ENCODE measurements around the gene CLEC2B.

CLEC2B gene

DNA sequence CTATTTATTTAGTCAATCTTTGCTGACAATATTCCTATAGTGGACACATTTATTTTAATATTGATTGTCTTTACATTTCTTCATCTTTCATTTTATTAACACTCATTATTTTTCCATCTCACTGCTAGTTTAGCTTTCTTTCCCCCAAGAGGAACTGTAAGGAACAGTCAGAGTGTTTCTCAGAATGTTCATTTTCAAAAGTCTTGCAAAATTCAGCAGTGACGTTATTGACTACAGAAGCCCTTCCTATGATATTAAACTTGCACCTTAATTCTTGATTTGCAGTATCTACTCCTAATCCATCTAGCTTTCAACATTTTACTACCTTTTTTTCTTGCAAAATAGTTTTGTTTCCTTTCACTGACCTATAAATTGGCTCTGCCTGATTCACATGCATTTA, 13.0 kb downstream of the CLEC2B start:
- no peak overlapping the region for H3K9ac ChIP-seq (ENCODE audit: low read length)
- DNase-seq: no peak
- H3K79me1 ChIP-seq (ENCODE audit: low read length): no peaks in the 10 kb centered on the region
- no peak overlapping the region for H2BK120ac ChIP-seq (ENCODE audit: insufficient read depth, low read length, poor library complexity)
- H3K14ac ChIP-seq (ENCODE audit: low read length): no peak overlapping the region
- H3K79me2 ChIP-seq (ENCODE audit: control insufficient read depth, insufficient read depth, low read length, poor library complexity): no peaks in the 10 kb centered on the region
- no peak overlapping the region for H4K91ac ChIP-seq (ENCODE audit: low read depth, low read length)
- H3K18ac ChIP-seq (ENCODE audit: low read length): no peak overlapping the region
- no peaks in the 10 kb centered on the region for H3K27me3 ChIP-seq (ENCODE audit: insufficient read depth, low read length)
- H3K36me3 ChIP-seq (ENCODE audit: control insufficient read depth in 1 of 2, insufficient read depth in 2 of 2, low read length in 2 of 2): no peaks in the 10 kb centered on the region
- no peak overlapping the region for H2BK12ac ChIP-seq (ENCODE audit: low read length)
- no peak overlapping the region for H3K4ac ChIP-seq (ENCODE audit: low read depth, low read length)
- H4K12ac ChIP-seq (ENCODE audit: low read depth, low read length): no peak overlapping the region
- no peak overlapping the region for H2AFZ ChIP-seq (ENCODE audit: insufficient read depth, low read length, poor library complexity)
- no peak overlapping the region for H2BK5ac ChIP-seq (ENCODE audit: low read depth, low read length, poor library complexity)
- no peak overlapping the region for H4K8ac ChIP-seq (ENCODE audit: low read depth, low read length)
- H3K4me1 ChIP-seq (ENCODE audit: control insufficient read depth in 1 of 2, insufficient read depth in 2 of 2, low read length in 2 of 2): no peaks in the 10 kb centered on the region
- no peak overlapping the region for H2AK5ac ChIP-seq (ENCODE audit: low read length)
- WGBS (ENCODE audit: extremely low coverage, insufficient coverage, insufficient read length): no CpG with 5 or more reads among the region's 1 CpG
- H3K4me3 ChIP-seq (ENCODE audit: low read depth, low read length): no peak overlapping the region
- no peak overlapping the region for H3K27ac ChIP-seq (ENCODE audit: low read depth, low read length)
- H3K9me3 ChIP-seq (ENCODE audit: insufficient read depth, low read depth, low read length): no peaks in the 10 kb centered on the region
- H3K23ac ChIP-seq (ENCODE audit: low read length): no peak overlapping the region
- no peak overlapping the region for H3K4me2 ChIP-seq (ENCODE audit: low read length)

DNA sequence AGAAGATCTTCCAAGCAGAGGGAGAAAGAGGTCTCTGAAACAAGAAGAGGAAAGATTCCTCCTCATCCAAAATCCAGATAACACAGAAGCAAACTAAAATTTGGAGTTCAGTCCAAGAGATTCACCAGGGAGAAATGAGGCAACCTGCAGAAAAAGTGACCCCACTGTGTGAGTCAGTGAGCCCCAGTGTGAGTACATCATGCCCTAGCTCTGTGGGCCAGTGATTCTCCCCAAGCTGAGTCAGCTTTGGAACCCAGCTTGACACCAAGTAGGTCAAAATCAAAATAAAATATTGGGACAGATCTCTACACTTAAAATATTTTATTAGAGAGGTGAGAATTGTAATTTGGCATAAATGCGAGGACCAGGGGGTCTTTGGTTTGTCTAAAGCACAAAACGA, 17.2 kb downstream of the CLEC2B start:
- Histone ChIP-seq H3K36me3 (ENCODE audit: control insufficient read depth in 1 of 2, insufficient read depth in 2 of 2, low read length in 2 of 2) (no peaks in the 10 kb centered on the region), H3K18ac (ENCODE audit: low read length) (no peak overlapping the region), H3K9ac (ENCODE audit: low read length) (no peak overlapping the region), H3K4me2 (ENCODE audit: low read length) (no peak overlapping the region), H3K4me3 (ENCODE audit: low read depth, low read length) (no peak overlapping the region), H4K8ac (ENCODE audit: low read depth, low read length) (no peak overlapping the region), H2BK12ac (ENCODE audit: low read length) (no peak overlapping the region), H3K27ac (ENCODE audit: low read depth, low read length) (no peak overlapping the region), H3K9me3 (ENCODE audit: insufficient read depth, low read depth, low read length) (no peaks in the 10 kb centered on the region), H4K12ac (ENCODE audit: low read depth, low read length) (no peak overlapping the region), H2AK5ac (ENCODE audit: low read length) (no peak overlapping the region), H2BK120ac (ENCODE audit: insufficient read depth, low read length, poor library complexity) (no peak overlapping the region), H3K23ac (ENCODE audit: low read length) (no peak overlapping the region), H2BK5ac (ENCODE audit: low read depth, low read length, poor library complexity) (no peak overlapping the region), H3K14ac (ENCODE audit: low read length) (no peak overlapping the region), H3K79me2 (ENCODE audit: control insufficient read depth, insufficient read depth, low read length, poor library complexity) (no peaks in the 10 kb centered on the region), H3K27me3 (ENCODE audit: insufficient read depth, low read length) (no peaks in the 10 kb centered on the region), H3K4me1 (ENCODE audit: control insufficient read depth in 1 of 2, insufficient read depth in 2 of 2, low read length in 2 of 2) (no peaks in the 10 kb centered on the region), H4K91ac (ENCODE audit: low read depth, low read length) (no peak overlapping the region), H3K4ac (ENCODE audit: low read depth, low read length) (no peak overlapping the region), H3K79me1 (ENCODE audit: low read length) (no peaks in the 10 kb centered on the region), H2AFZ (ENCODE audit: insufficient read depth, low read length, poor library complexity) (no peak overlapping the region)
- no peak for DNase-seq
- no CpG with 5 or more reads among the region's 2 CpGs for WGBS (ENCODE audit: extremely low coverage, insufficient coverage, insufficient read length)

DNA sequence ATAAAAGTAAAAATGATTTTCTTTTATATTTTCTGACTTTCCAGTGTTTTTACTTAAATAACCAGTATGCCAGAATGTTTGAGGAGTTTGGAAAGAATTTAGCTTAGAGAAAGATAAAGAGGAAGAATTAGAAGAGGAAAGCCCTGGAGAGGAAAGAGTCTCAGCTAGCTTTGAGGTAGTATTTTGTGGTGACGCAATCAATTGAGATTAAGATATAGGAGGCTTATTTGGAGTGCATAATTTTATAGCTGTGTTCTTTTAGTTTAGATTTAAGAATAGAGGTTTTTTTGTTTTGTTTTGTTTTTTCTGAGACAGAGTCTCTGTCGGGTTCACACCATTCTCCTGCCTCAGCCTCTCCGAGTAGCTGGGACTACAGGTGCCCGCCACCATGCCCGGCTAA, 18.1 kb downstream of the CLEC2B start:
- H3K79me1 ChIP-seq (ENCODE audit: low read length): no peaks in the 10 kb centered on the region
- H3K27me3 ChIP-seq (ENCODE audit: insufficient read depth, low read length): no peaks in the 10 kb centered on the region
- no peak overlapping the region for H2AFZ ChIP-seq (ENCODE audit: insufficient read depth, low read length, poor library complexity)
- no peak overlapping the region for H3K4ac ChIP-seq (ENCODE audit: low read depth, low read length)
- no peak overlapping the region for H3K4me3 ChIP-seq (ENCODE audit: low read depth, low read length)
- no peak overlapping the region for H3K18ac ChIP-seq (ENCODE audit: low read length)
- no peak overlapping the region for H3K27ac ChIP-seq (ENCODE audit: low read depth, low read length)
- no peaks in the 10 kb centered on the region for H3K9me3 ChIP-seq (ENCODE audit: insufficient read depth, low read depth, low read length)
- no peak overlapping the region for H3K9ac ChIP-seq (ENCODE audit: low read length)
- no peaks in the 10 kb centered on the region for H3K36me3 ChIP-seq (ENCODE audit: control insufficient read depth in 1 of 2, insufficient read depth in 2 of 2, low read length in 2 of 2)
- no peak overlapping the region for H4K91ac ChIP-seq (ENCODE audit: low read depth, low read length)
- WGBS (ENCODE audit: extremely low coverage, insufficient coverage, insufficient read length): no CpG with 5 or more reads among the region's 5 CpGs
- no peaks in the 10 kb centered on the region for H3K79me2 ChIP-seq (ENCODE audit: control insufficient read depth, insufficient read depth, low read length, poor library complexity)
- H3K14ac ChIP-seq (ENCODE audit: low read length): no peak overlapping the region
- no peak overlapping the region for H2BK5ac ChIP-seq (ENCODE audit: low read depth, low read length, poor library complexity)
- H3K23ac ChIP-seq (ENCODE audit: low read length): no peak overlapping the region
- H2BK12ac ChIP-seq (ENCODE audit: low read length): no peak overlapping the region
- H3K4me1 ChIP-seq (ENCODE audit: control insufficient read depth in 1 of 2, insufficient read depth in 2 of 2, low read length in 2 of 2): no peaks in the 10 kb centered on the region
- no peak overlapping the region for H3K4me2 ChIP-seq (ENCODE audit: low read length)
- H2AK5ac ChIP-seq (ENCODE audit: low read length): no peak overlapping the region
- no peak for DNase-seq
- no peak overlapping the region for H2BK120ac ChIP-seq (ENCODE audit: insufficient read depth, low read length, poor library complexity)
- no peak overlapping the region for H4K8ac ChIP-seq (ENCODE audit: low read depth, low read length)
- H4K12ac ChIP-seq (ENCODE audit: low read depth, low read length): no peak overlapping the region

DNA sequence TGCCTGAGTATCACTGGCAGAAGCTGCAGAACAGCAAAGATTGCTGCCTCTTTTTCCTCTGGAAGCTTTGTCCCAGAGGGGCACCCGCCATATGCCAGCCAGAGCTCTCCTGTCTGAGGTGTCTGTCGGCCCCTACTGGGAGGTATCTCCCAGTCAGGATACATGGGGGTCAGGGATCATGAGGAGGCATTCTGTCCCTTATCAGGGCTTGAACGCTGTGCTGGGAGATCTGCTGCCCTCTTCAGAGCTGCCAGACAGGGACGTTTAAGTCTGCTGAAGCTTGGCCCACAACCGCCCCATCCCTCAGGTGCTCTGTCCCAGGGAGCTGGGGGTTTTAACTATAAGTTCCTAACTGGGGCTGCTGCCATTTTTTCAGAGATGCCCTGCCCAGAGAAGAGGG, 20.3 kb downstream of the CLEC2B start:
- no peak overlapping the region for H3K14ac ChIP-seq (ENCODE audit: low read length)
- H4K12ac ChIP-seq (ENCODE audit: low read depth, low read length): no peak overlapping the region
- no peak overlapping the region for H3K4ac ChIP-seq (ENCODE audit: low read depth, low read length)
- H3K4me3 ChIP-seq (ENCODE audit: low read depth, low read length): no peak overlapping the region
- H4K91ac ChIP-seq (ENCODE audit: low read depth, low read length): no peak overlapping the region
- H2BK12ac ChIP-seq (ENCODE audit: low read length): no peak overlapping the region
- H2BK120ac ChIP-seq (ENCODE audit: insufficient read depth, low read length, poor library complexity): no peak overlapping the region
- H2AK5ac ChIP-seq (ENCODE audit: low read length): no peak overlapping the region
- H3K9ac ChIP-seq (ENCODE audit: low read length): no peak overlapping the region
- no peak overlapping the region for H3K27ac ChIP-seq (ENCODE audit: low read depth, low read length)
- H2BK5ac ChIP-seq (ENCODE audit: low read depth, low read length, poor library complexity): no peak overlapping the region
- no peak overlapping the region for H2AFZ ChIP-seq (ENCODE audit: insufficient read depth, low read length, poor library complexity)
- no peak overlapping the region for H3K23ac ChIP-seq (ENCODE audit: low read length)
- no peak for DNase-seq
- H3K79me2 ChIP-seq (ENCODE audit: control insufficient read depth, insufficient read depth, low read length, poor library complexity): no peaks in the 10 kb centered on the region
- no peaks in the 10 kb centered on the region for H3K4me1 ChIP-seq (ENCODE audit: control insufficient read depth in 1 of 2, insufficient read depth in 2 of 2, low read length in 2 of 2)
- no peak overlapping the region for H4K8ac ChIP-seq (ENCODE audit: low read depth, low read length)
- no peaks in the 10 kb centered on the region for H3K9me3 ChIP-seq (ENCODE audit: insufficient read depth, low read depth, low read length)
- no peaks in the 10 kb centered on the region for H3K27me3 ChIP-seq (ENCODE audit: insufficient read depth, low read length)
- WGBS (ENCODE audit: extremely low coverage, insufficient coverage, insufficient read length): no CpG with 5 or more reads among the region's 5 CpGs
- no peaks in the 10 kb centered on the region for H3K36me3 ChIP-seq (ENCODE audit: control insufficient read depth in 1 of 2, insufficient read depth in 2 of 2, low read length in 2 of 2)
- H3K18ac ChIP-seq (ENCODE audit: low read length): no peak overlapping the region
- no peaks in the 10 kb centered on the region for H3K79me1 ChIP-seq (ENCODE audit: low read length)
- H3K4me2 ChIP-seq (ENCODE audit: low read length): no peak overlapping the region

Measured in trophoblast cell (in vitro differentiated cells and primary cell).